Measurements from ENCODE around the gene FAM174C.

GRCh38 chr19:1278074-1278473 is 2.7 kb downstream of the FAM174C start:
- TF ChIP-seq FOXK2 (IDR thresholded peaks at IDR 0.05) (no peak), SP1 (IDR thresholded peaks at IDR 0.05) (no peak)
